Measurements from ENCODE around the gene SELENON.
"Not testable (repeated sequence)": the region's sequence is repeated elsewhere in the genome, so short reads cannot be mapped to it uniquely, and the experiment has no call there.

SELENON gene

DNA sequence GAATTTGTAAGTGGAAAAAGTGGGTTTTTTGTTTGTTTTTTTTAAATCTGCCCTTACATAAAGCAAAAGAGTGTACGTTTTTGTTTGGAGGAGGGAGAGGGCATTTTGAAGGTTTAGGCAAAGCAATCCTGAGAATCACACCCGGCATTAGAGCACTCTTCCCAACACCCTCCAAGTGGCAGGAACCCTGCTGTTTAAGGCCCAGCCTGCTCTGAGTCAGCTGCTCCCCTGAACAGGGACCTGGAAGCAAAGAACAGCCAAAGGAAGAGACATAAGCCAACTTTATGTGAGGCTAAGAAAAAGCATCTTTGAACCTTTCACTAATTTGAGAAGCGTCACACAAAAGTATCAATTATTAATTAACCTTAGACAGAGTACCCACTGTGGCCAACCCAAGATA lies 36.7 kb downstream of the SELENON start:
- POLR2A ChIA-PET: interaction anchor here (0.6 to 1.1 kb wide), 2 partner anchors 16 to 56 kb away, joined by 3 read pairs; partner anchors contain the start of gene MTFR1L
- no peak for DNase-seq (ENCODE audit: extremely low spot score)
- no peak for TF ChIP-seq LEF1 (IDR thresholded peaks at IDR 0.05; ENCODE audit: borderline replicate concordance)
- TF ChIP-seq HDGF (IDR thresholded peaks at IDR 0.05; ENCODE audit: borderline replicate concordance): no peak
- TF ChIP-seq TARDBP (IDR thresholded peaks at IDR 0.05): no peak
- TF ChIP-seq L3MBTL2 (conservative IDR thresholded peaks at IDR 0.05): no peak
- TF ChIP-seq ZNF384 (IDR thresholded peaks at IDR 0.05): no peak
- CTCF ChIA-PET: interaction anchor here (0.6 to 1.5 kb wide), 2 partner anchors 47 to 59 kb away, joined by 3 read pairs; no protein-coding TSS in a partner anchor

DNA sequence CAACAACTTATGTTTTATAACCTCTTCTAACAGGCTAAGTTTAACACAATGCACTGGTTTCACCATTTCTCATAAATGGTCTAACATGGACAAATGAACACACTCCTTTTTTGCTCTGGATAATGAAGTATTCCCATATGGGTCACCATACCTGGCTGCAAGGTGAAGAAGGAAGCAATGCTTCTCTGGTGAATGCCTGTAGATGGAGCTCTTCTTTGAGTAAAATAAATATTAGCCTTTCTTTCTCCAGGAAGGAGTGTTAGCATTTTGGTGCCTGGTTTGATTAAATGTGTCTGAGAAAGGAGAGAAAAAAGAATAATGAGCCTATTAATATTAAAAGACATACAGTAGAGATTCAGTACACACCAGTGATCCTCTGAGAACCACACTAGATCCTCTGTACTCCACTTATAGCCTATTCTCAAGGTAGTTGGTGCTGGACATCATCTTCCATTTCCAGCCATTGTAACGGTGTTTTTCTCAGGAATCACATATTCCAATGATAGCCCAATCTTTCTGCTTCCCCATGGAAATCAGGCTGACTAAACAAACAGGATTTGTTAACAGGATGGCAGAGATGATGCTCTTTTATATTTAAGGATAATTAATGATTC lies 37.4 kb downstream of the SELENON start:
- no peak for TF ChIP-seq FOXM1 (IDR thresholded peaks at IDR 0.05; ENCODE audit: borderline replicate concordance)
- no peak for TF ChIP-seq LEF1 (IDR thresholded peaks at IDR 0.05; ENCODE audit: borderline replicate concordance)
- no peak for TF ChIP-seq FOXA1 (IDR thresholded peaks at IDR 0.05)
- TF ChIP-seq SUZ12 (IDR thresholded peaks at IDR 0.05): no peak
- no peak for TF ChIP-seq ELF4 (IDR thresholded peaks at IDR 0.05)
- TF ChIP-seq BHLHE40 (IDR thresholded peaks at IDR 0.05; ENCODE audit: borderline replicate concordance): no peak
- no peak for TF ChIP-seq PKNOX1 (IDR thresholded peaks at IDR 0.05)
- no peak for TF ChIP-seq ARNT (IDR thresholded peaks at IDR 0.05)
- no peak for TF ChIP-seq L3MBTL2 (conservative IDR thresholded peaks at IDR 0.05)
- no peak for TF ChIP-seq SP1 (IDR thresholded peaks at IDR 0.05)
- TF ChIP-seq HDGF (IDR thresholded peaks at IDR 0.05; ENCODE audit: borderline replicate concordance): no peak
- POLR2A ChIA-PET: interaction anchor here (0.6 kb wide), 1 partner anchor 55 kb away, joined by 3 read pairs; no protein-coding TSS in a partner anchor
- DNase-seq (ENCODE audit: extremely low spot score): no peak
- CTCF ChIA-PET: interaction anchor here (0.6 to 1.5 kb wide), 3 partner anchors 48 to 605 kb away, joined by 3 read pairs; partner anchors contain the start of gene SYF2

DNA sequence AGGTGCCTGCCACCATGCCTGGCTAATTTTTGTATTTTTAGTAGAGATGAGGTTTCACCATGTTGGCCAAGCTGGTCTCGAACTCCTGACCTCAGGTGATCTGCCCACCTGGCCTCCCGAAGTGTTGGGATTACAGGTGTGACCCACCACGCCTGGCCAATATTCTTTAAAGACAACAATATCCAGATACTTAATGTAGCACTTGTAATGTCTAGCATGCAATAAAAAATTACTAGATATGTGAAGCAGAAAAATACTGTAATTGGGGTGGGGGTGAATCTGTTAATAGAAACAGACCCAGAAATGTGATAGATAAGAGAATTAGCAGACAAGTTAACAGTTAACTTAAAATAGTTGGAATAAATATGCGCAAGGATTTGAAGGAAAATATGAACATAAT lies 39.8 kb downstream of the SELENON start:
- DNase-seq (ENCODE audit: extremely low spot score); POLR2A ChIA-PET: not testable (repeated sequence)
- CTCF ChIA-PET: interaction anchor here (1.7 kb wide), 1 partner anchor 56 kb away, joined by 7 read pairs; no protein-coding TSS in a partner anchor

DNA sequence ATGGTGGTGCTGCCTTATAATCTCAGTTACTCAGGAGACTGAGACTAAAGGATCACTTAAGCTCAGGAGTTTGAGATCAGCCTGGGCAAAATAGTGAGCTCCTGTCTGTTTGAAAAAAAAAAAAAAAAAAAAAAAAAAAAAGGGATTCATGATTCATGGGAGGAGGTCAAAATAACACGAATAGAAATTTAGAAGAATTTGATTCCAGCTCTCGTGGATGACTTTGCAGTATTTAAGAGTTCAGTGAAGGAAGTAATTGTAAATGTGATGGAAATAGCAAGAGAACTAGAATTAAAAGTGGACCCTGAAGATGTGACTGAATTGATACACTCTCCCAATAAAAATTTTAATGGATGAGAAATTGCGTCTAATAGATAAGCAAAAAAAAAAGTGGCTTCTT lies 43.5 kb downstream of the SELENON start:
- TF ChIP-seq LEF1 (IDR thresholded peaks at IDR 0.05; ENCODE audit: borderline replicate concordance): no peak
- TF ChIP-seq FOXK2 (IDR thresholded peaks at IDR 0.05): no peak
- no peak for TF ChIP-seq FOXA1 (IDR thresholded peaks at IDR 0.05)
- no peak for TF ChIP-seq PKNOX1 (IDR thresholded peaks at IDR 0.05)
- TF ChIP-seq L3MBTL2 (conservative IDR thresholded peaks at IDR 0.05): no peak
- TF ChIP-seq TARDBP (IDR thresholded peaks at IDR 0.05): no peak
- TF ChIP-seq HDGF (IDR thresholded peaks at IDR 0.05; ENCODE audit: borderline replicate concordance): no peak
- no peak for TF ChIP-seq SP1 (IDR thresholded peaks at IDR 0.05)
- no peak for TF ChIP-seq ARNT (IDR thresholded peaks at IDR 0.05)
- no peak for TF ChIP-seq CTBP1 (IDR thresholded peaks at IDR 0.05; ENCODE audit: borderline replicate concordance)
- no peak for TF ChIP-seq ELF4 (IDR thresholded peaks at IDR 0.05)
- no peak for TF ChIP-seq FOXM1 (IDR thresholded peaks at IDR 0.05; ENCODE audit: borderline replicate concordance)
- TF ChIP-seq SUZ12 (IDR thresholded peaks at IDR 0.05): no peak
- no peak for TF ChIP-seq BHLHE40 (IDR thresholded peaks at IDR 0.05; ENCODE audit: borderline replicate concordance)
- no peak for TF ChIP-seq ZNF384 (IDR thresholded peaks at IDR 0.05)
- CTCF ChIA-PET: no interaction called here
- DNase-seq (ENCODE audit: extremely low spot score): no peak
- POLR2A ChIA-PET: no interaction called here

DNA sequence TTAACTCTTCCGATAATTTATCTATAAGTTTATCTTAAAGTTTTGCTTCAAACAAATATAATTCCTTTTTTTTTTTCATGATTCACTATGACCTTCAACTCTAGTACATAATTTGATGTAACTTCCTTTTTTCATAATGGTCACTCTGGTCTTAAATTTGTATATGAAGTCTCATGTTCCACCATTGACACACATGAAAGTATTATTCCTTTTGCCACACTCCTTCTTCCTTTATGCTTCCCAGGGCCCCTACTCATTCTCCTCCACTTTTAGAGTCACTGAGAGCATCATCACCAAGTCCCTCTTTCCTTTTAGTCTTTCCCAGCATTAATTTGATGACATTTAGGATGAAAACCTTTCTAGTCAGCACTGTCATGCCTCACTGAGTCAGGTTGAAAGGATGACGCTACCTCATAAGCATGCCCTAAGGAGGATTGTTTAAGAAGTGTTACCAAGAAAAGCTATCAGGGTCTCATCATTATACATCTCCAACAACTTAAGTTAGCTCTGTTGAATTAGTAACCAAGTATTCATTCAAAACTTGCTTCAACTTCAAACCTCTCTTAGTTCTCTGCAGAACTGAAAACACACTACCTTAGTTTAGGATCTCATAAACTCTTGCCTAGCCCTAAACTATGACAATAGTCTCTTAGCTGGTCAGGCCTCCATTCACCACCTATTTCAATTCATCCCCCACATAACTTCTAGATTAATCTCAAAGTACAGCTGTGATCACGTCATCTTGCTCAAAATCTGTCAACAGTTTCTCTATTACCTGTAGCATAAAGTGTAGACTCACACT lies 44.7 kb downstream of the SELENON start:
- CTCF ChIA-PET: interaction anchor here (0.6 to 1.0 kb wide), 4 partner anchors 50 to 1419 kb away, joined by 3 to 5 read pairs (median 4); no protein-coding TSS in a partner anchor
- TF ChIP-seq ELF4 (IDR thresholded peaks at IDR 0.05) (no peak), SP1 (IDR thresholded peaks at IDR 0.05) (no peak), FOXA1 (IDR thresholded peaks at IDR 0.05) (no peak), FOXK2 (IDR thresholded peaks at IDR 0.05) (no peak), ARNT (IDR thresholded peaks at IDR 0.05) (no peak), SUZ12 (IDR thresholded peaks at IDR 0.05) (no peak), FOXM1 (IDR thresholded peaks at IDR 0.05; ENCODE audit: borderline replicate concordance) (no peak), TARDBP (IDR thresholded peaks at IDR 0.05) (no peak), L3MBTL2 (conservative IDR thresholded peaks at IDR 0.05) (no peak), LEF1 (IDR thresholded peaks at IDR 0.05; ENCODE audit: borderline replicate concordance) (no peak), HDGF (IDR thresholded peaks at IDR 0.05; ENCODE audit: borderline replicate concordance) (no peak), CTBP1 (IDR thresholded peaks at IDR 0.05; ENCODE audit: borderline replicate concordance) (no peak), BHLHE40 (IDR thresholded peaks at IDR 0.05; ENCODE audit: borderline replicate concordance) (no peak), PKNOX1 (IDR thresholded peaks at IDR 0.05) (no peak)
- DNase-seq (ENCODE audit: extremely low spot score): no peak
- POLR2A ChIA-PET: interaction anchor here (0.7 kb wide), 1 partner anchor 16 kb away, joined by 4 read pairs; no protein-coding TSS in a partner anchor

DNA sequence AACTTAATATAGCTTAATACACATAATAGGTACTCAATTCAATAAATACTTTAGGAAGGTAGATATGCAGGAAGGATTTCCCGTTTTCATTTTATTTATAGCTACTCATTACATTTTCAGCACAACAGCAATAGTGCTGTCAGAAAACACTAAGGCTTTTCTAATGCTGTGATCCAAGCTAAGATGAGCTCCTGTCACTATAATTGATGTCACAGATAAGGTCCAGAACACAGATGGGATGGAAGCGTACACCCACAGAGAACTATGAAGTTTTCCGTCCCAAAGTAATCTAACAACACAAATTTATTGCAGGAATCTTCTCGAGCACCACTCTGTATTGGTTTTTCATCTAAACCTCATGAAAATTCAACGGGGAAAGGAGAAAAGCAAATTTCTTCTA lies 45.7 kb downstream of the SELENON start:
- CTCF ChIA-PET: interaction anchor here (0.6 to 1.0 kb wide), 3 partner anchors 49 to 164 kb away, joined by 3 to 5 read pairs (median 4); no protein-coding TSS in a partner anchor
- POLR2A ChIA-PET: interaction anchor here (0.7 kb wide), 1 partner anchor 17 kb away, joined by 4 read pairs; no protein-coding TSS in a partner anchor
- TF ChIP-seq ARNT (IDR thresholded peaks at IDR 0.05) (no peak), SP1 (IDR thresholded peaks at IDR 0.05) (no peak), HDGF (IDR thresholded peaks at IDR 0.05; ENCODE audit: borderline replicate concordance) (no peak), NFRKB (IDR thresholded peaks at IDR 0.05) (no peak), SUZ12 (IDR thresholded peaks at IDR 0.05) (no peak), L3MBTL2 (conservative IDR thresholded peaks at IDR 0.05) (no peak), PKNOX1 (IDR thresholded peaks at IDR 0.05) (no peak), CTBP1 (IDR thresholded peaks at IDR 0.05; ENCODE audit: borderline replicate concordance) (no peak), ELF4 (IDR thresholded peaks at IDR 0.05) (no peak), FOXM1 (IDR thresholded peaks at IDR 0.05; ENCODE audit: borderline replicate concordance) (no peak), TARDBP (IDR thresholded peaks at IDR 0.05) (no peak), BHLHE40 (IDR thresholded peaks at IDR 0.05; ENCODE audit: borderline replicate concordance) (no peak), FOXK2 (IDR thresholded peaks at IDR 0.05) (no peak), LEF1 (IDR thresholded peaks at IDR 0.05; ENCODE audit: borderline replicate concordance) (no peak), ZNF384 (IDR thresholded peaks at IDR 0.05) (no peak), FOXA1 (IDR thresholded peaks at IDR 0.05) (no peak)
- DNase-seq (ENCODE audit: extremely low spot score): no peak
